IMR-90 (cell line): ENCODE measurements around the gene BCDIN3D. TPM values are rescaled to one million over a fixed set of nuclear protein-coding genes. Genes with fewer than 3 reads are reported as not detected.

Experiments used
- ATAC-seq: fragments of 200-7000 bp; cut with Tn5 transposase; 2 replicates; pipeline ENCODE4 v1.9.1; 2020; ENCODE audit warnings: low read depth, mild to moderate bottlenecking, moderate library complexity
- BruUV-seq: library from RNA; stranded (reverse); fragments of 400-500 nt; replicated peaks from 2 replicates; lab custom pipeline; 2021; lab: Mats Ljungman, UMichigan
- CTCF ChIA-PET: fragments of 300-600 bp; formaldehyde crosslinking; extraction: SDS; loops from one replicate; lab custom pipeline; 2021; ENCODE audit warnings: antibody characterized with exemption; lab: Yijun Ruan, JAX
- POLR2A ChIA-PET: fragments of 300-600 bp; sonication (Branson Sonifier 250); formaldehyde crosslinking; loops from one replicate; lab custom pipeline; 2022; ENCODE audit warnings: antibody characterized with exemption; ENCODE audit not compliant: unreplicated experiment; lab: Charles Lee
- DNase-seq: peaks from one replicate; pipeline ENCODE4 v3.0.0; 2013
- H2AFZ ChIP-seq: replicated peaks from 2 replicates; pipeline ENCODE3; 2013; ENCODE audit warnings: low read length, mild to moderate bottlenecking; ENCODE audit not compliant: poor library complexity
- H2AK5ac ChIP-seq: 2 replicates; pipeline ENCODE4 v1.6.1; 2013; ENCODE audit warnings: low read depth, low read length, inconsistent platforms
- H2AK9ac ChIP-seq: replicated peaks from 2 replicates; pipeline ENCODE3; 2013; ENCODE audit warnings: mild to moderate bottlenecking, low read depth, low read length, moderate library complexity; ENCODE audit not compliant: poor library complexity
- H2BK120ac ChIP-seq: 2 replicates; pipeline ENCODE4 v1.6.1; 2013; ENCODE audit warnings: low read depth, low read length, inconsistent platforms
- H2BK15ac ChIP-seq: 3 replicates; pipeline ENCODE4 v1.6.1; 2013; ENCODE audit warnings: low read depth, low read length, inconsistent platforms
- H2BK20ac ChIP-seq: 2 replicates; pipeline ENCODE4 v1.6.1; 2013; ENCODE audit warnings: low read depth, mild to moderate bottlenecking, inconsistent platforms, low read length, moderate library complexity
- H2BK5ac ChIP-seq: 2 replicates; pipeline ENCODE4 v1.6.1; 2013; ENCODE audit warnings: mild to moderate bottlenecking, low read depth, low read length, inconsistent platforms; ENCODE audit not compliant: poor library complexity, severe bottlenecking
- H3K14ac ChIP-seq: replicated peaks from 2 replicates; pipeline ENCODE4 v1.6.1; 2013; ENCODE audit warnings: low read depth, low read length, inconsistent platforms
- H3K18ac ChIP-seq: 2 replicates; pipeline ENCODE4 v1.6.1; 2013; ENCODE audit warnings: low read depth, low read length, control low read depth
- H3K23ac ChIP-seq: 2 replicates; pipeline ENCODE4 v1.6.1; 2013; ENCODE audit warnings: low read depth, low read length, inconsistent platforms
- H3K27ac ChIP-seq: 2 replicates; pipeline ENCODE4 v1.5.1; 2013; ENCODE audit warnings: mild to moderate bottlenecking, control low read depth, low read length; ENCODE audit not compliant: insufficient read depth
- H3K27me3 ChIP-seq: 2 replicates; pipeline ENCODE4 v1.6.1; 2013; ENCODE audit warnings: low read length; ENCODE audit not compliant: control insufficient read depth, insufficient read depth
- H3K36me3 ChIP-seq: 2 replicates; pipeline ENCODE4 v1.6.1; 2013; ENCODE audit warnings: low read length, mixed read lengths; ENCODE audit not compliant: control insufficient read depth, insufficient read depth
- H3K4ac ChIP-seq: 2 replicates; pipeline ENCODE4 v1.6.1; 2013; ENCODE audit warnings: low read depth, low read length, inconsistent platforms
- H3K4me1 ChIP-seq: 2 replicates; pipeline ENCODE4 v1.6.1; 2013; ENCODE audit warnings: low read length, mixed read lengths; ENCODE audit not compliant: control insufficient read depth, insufficient read depth
- H3K4me2 ChIP-seq: 2 replicates; pipeline ENCODE4 v1.6.1; 2013; ENCODE audit warnings: low read depth, mild to moderate bottlenecking, control low read depth, low read length, moderate library complexity
- H3K4me3 ChIP-seq: 2 replicates; pipeline ENCODE4 v1.5.1; 2013; ENCODE audit warnings: low read depth, mild to moderate bottlenecking, control low read depth, low read length, moderate library complexity; ENCODE audit not compliant: insufficient read depth
- H3K56ac ChIP-seq: 2 replicates; pipeline ENCODE4 v1.6.1; 2013; ENCODE audit warnings: low read length, inconsistent platforms; ENCODE audit not compliant: insufficient read depth; ENCODE audit errors: extremely low read depth
- H3K79me1 ChIP-seq, 2 experiments: 2 replicates each; pipeline ENCODE4 v1.6.1; 2013; ENCODE audit warnings: low read length in 2 of 2, inconsistent platforms in 1 of 2, low read depth in 1 of 2
- H3K9ac ChIP-seq: 2 replicates; pipeline ENCODE4 v1.6.1; 2013; ENCODE audit warnings: low read depth, low read length, control low read depth
- H3K9me1 ChIP-seq: 2 replicates; pipeline ENCODE4 v1.6.1; 2013; ENCODE audit warnings: low read length, inconsistent platforms; ENCODE audit not compliant: insufficient read depth
- H3K9me3 ChIP-seq: 2 replicates; pipeline ENCODE4 v1.6.1; 2013; ENCODE audit warnings: low read length; ENCODE audit not compliant: control insufficient read depth, insufficient read depth
- H4K20me1 ChIP-seq: 2 replicates; pipeline ENCODE4 v1.6.1; 2013; ENCODE audit warnings: low read length, inconsistent platforms; ENCODE audit not compliant: insufficient read depth
- H4K5ac ChIP-seq: 2 replicates; pipeline ENCODE4 v1.6.1; 2013; ENCODE audit warnings: mild to moderate bottlenecking, low read depth, low read length, control low read depth
- H4K8ac ChIP-seq, 2 experiments: 2 replicates each; pipeline ENCODE4 v1.6.1; 2013; ENCODE audit warnings: low read depth in 2 of 2, low read length in 2 of 2, control low read depth in 1 of 2, inconsistent platforms in 1 of 2
- H4K91ac ChIP-seq: 2 replicates; pipeline ENCODE4 v1.6.1; 2013; ENCODE audit warnings: low read depth, low read length, inconsistent platforms; ENCODE audit not compliant: insufficient read depth
- BHLHE40 ChIP-seq: fragments of 150-350 bp; IDR thresholded peaks from 2 replicates; pipeline ENCODE4 v1.6.1; 2016; ENCODE audit warnings: mild to moderate bottlenecking, low read depth, low read length
- CEBPB ChIP-seq: IDR thresholded peaks from 2 replicates; pipeline ENCODE4 v1.6.1; 2012; ENCODE audit warnings: low read depth, low read length, improper control_type of control experiment
- CHD1 ChIP-seq: IDR thresholded peaks from 2 replicates; pipeline ENCODE4 v1.6.1; 2012; ENCODE audit warnings: low read depth, low read length, improper control_type of control experiment
- CTCF ChIP-seq: conservative IDR thresholded peaks from 2 replicates; pipeline ENCODE4 v1.5.1; 2012; ENCODE audit warnings: mild to moderate bottlenecking, low read depth, low read length, improper control_type of control experiment
- ELK1 ChIP-seq: fragments of 150-350 bp; IDR thresholded peaks from 2 replicates; pipeline ENCODE4 v1.6.1; 2016; ENCODE audit warnings: low read depth, mild to moderate bottlenecking, low read length, moderate library complexity, borderline replicate concordance
- FOS ChIP-seq: fragments of 150-350 bp; IDR thresholded peaks from 2 replicates; pipeline ENCODE4 v1.6.1; 2016; ENCODE audit warnings: low read depth, low read length
- MAFK ChIP-seq: IDR thresholded peaks from 2 replicates; pipeline ENCODE4 v1.6.1; 2012; ENCODE audit warnings: low read depth, low read length, improper control_type of control experiment
- MAZ ChIP-seq: IDR thresholded peaks from 2 replicates; pipeline ENCODE4 v1.6.1; 2012; ENCODE audit warnings: low read depth, mild to moderate bottlenecking, low read length, improper control_type of control experiment, moderate library complexity, borderline replicate concordance
- MXI1 ChIP-seq: IDR thresholded peaks from 2 replicates; pipeline ENCODE4 v1.6.1; 2012; ENCODE audit warnings: low read depth, mild to moderate bottlenecking, low read length, moderate library complexity, borderline replicate concordance
- NFE2L2 ChIP-seq: fragments of 150-350 bp; IDR thresholded peaks from 2 replicates; pipeline ENCODE4 v1.6.1; 2016; ENCODE audit warnings: low read depth, mild to moderate bottlenecking, low read length
- POLR2A ChIP-seq: IDR thresholded peaks from 2 replicates; pipeline ENCODE4 v1.6.1; 2012; ENCODE audit warnings: mild to moderate bottlenecking, low read depth, low read length
- RAD21 ChIP-seq: IDR thresholded peaks from 2 replicates; pipeline ENCODE4 v1.6.1; 2012; ENCODE audit warnings: low read length, improper control_type of control experiment
- RCOR1 ChIP-seq: IDR thresholded peaks from 2 replicates; pipeline ENCODE4 v1.6.1; 2012; ENCODE audit warnings: mild to moderate bottlenecking, low read length, improper control_type of control experiment; ENCODE audit not compliant: insufficient replicate concordance
- RFX5 ChIP-seq: IDR thresholded peaks from 2 replicates; pipeline ENCODE4 v1.8.0; 2012; ENCODE audit warnings: low read depth, mild to moderate bottlenecking, low read length, moderate library complexity
- SMC3 ChIP-seq: fragments of 150-350 bp; IDR thresholded peaks from 2 replicates; pipeline ENCODE4 v1.6.1; 2016; ENCODE audit warnings: low read depth, mild to moderate bottlenecking, antibody characterized with exemption, low read length, moderate library complexity
- USF2 ChIP-seq: fragments of 150-350 bp; IDR thresholded peaks from 2 replicates; pipeline ENCODE4 v1.6.1; 2017; ENCODE audit warnings: mild to moderate bottlenecking, antibody characterized with exemption, low read length, low read depth
- WGBS, 2 experiments: methylation state at CpG; one replicate each; pipeline versions ENCODE4 v1.1.5 to v1.1.7; 2013; ENCODE audit warnings: missing lambda C conversion rate in 2 of 2; ENCODE audit not compliant: insufficient read length in 1 of 2; ENCODE audit errors: extremely low coverage in 2 of 2; 5-methylcytosine and 5-hydroxymethylcytosine counted together
- dilution Hi-C: fragments of 300-500 bp; cut with HindIII; formaldehyde crosslinking; loops from one replicate; pipeline ENCODE4 v1.14.3; 2018; ENCODE audit warnings: low sequenced_read_pairs; ENCODE audit not compliant: unreplicated experiment
- in situ Hi-C: fragments of 300-500 bp; cut with MboI; formaldehyde crosslinking; loops from 3 replicates; pipeline ENCODE4 v1.14.3; 2019; ENCODE audit warnings: low sequenced_read_pairs, inconsistent platforms, mixed read lengths
- intact Hi-C: fragments of 100-400 bp; cut with micrococcal nuclease; formaldehyde crosslinking; loops from 2 replicates; pipeline ENCODE4 v1.10.0; 2022
- polyA plus RNA-seq, 3 experiments: library from polyadenylated mRNA; depleted of rRNA; stranded (reverse); fragments of >200 nt; gene quantifications; 2 replicates each; pipeline ENCODE4 v1.2.3, GENCODE V29; 2012; ENCODE audit warnings: low replicate concordance in 1 of 3
- total RNA-seq: library from RNA; depleted of rRNA; stranded (reverse); fragments of >200 nt; gene quantifications from 2 replicates; pipeline ENCODE4 v1.2.3, GENCODE V29; 2012

The BCDIN3D gene
- total and polyA plus RNA-seq, 2 of the 4 experiments (the other 2 are of a cell fraction): 2.3 TPM

DNA sequence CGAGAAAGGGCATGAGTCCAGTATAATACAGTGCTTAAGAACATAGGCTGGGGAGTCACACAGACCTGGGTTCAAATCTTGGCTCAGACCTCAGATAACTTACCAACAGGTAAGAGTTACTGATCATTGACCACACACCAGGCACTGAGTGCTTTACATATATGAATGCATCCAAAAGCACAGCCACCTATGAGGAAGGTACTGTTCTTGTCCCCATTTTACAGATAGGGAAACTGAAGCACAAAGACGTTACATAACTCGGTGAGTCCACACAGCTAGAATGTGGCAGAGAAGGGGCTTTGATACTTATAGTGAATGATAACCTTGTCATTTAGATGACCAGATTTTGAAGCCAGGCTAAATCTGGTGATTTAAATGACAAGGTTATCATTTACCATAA lies 33.2 kb upstream of the BCDIN3D start:
- Histone ChIP-seq H3K36me3 (no peaks in the 10 kb centered on the region), H2BK5ac (no peak overlapping the region), H3K9me3 (no peaks in the 10 kb centered on the region), H2AK9ac (no peak overlapping the region), H2AFZ (no peak overlapping the region), H3K18ac (no peak overlapping the region), H3K23ac (no peak overlapping the region), H3K4ac (no peak overlapping the region), H3K4me2 (no peak overlapping the region), H3K79me1 (no peaks in the 10 kb centered on the region), H3K9me1 (no peaks in the 10 kb centered on the region; the same call in 1 of the 2 replicates), H3K27me3 (peaks cover 13% of the 10 kb centered on the region), H4K91ac (no peak overlapping the region), H2BK15ac (no peak overlapping the region), H4K8ac (no peak overlapping the region), H4K5ac (no peak overlapping the region), H2BK120ac (no peak overlapping the region), H3K4me1 (peaks cover 4% of the 10 kb centered on the region), H3K4me3 (no peak overlapping the region), H2BK20ac (no peak overlapping the region), H3K56ac (no peak overlapping the region), H3K27ac (no peak overlapping the region), H4K20me1 (no peaks in the 10 kb centered on the region), H2AK5ac (no peak overlapping the region), H3K9ac (no peak overlapping the region), H3K14ac (no peak overlapping the region)
- ChIA-PET POLR2A (no interaction called here), CTCF (no interaction called here)
- ATAC-seq (no peak), DNase-seq (no peak)
- intact Hi-C loops: no loop called here
- WGBS, 2 experiments: no CpG with 5 or more reads among the region's 3 CpGs
- BruUV-seq: no TSS peak
- no peak for TF ChIP-seq MAZ
- TF ChIP-seq BHLHE40: no peak
- TF ChIP-seq MAFK: no peak
- TF ChIP-seq SMC3: no peak
- no peak for TF ChIP-seq ELK1
- no peak for TF ChIP-seq NFE2L2
- no peak for TF ChIP-seq MXI1
- TF ChIP-seq RAD21: no peak
- no peak for TF ChIP-seq CTCF
- TF ChIP-seq RCOR1: no peak
- no peak for TF ChIP-seq CHD1
- no peak for TF ChIP-seq CEBPB
- TF ChIP-seq RFX5: no peak
- no peak for TF ChIP-seq USF2
- TF ChIP-seq FOS: no peak
- TF ChIP-seq POLR2A: no peak
- in situ Hi-C loops: no loop called here
- dilution Hi-C loops: no loop called here
